CD4-positive, alpha-beta T cell treated with Interleukin-15 for 4 hours (primary cell): ENCODE measurements around the gene CCDC88B.
A peak's percentile ranks its signal among the peaks of the same experiment; 100 is the strongest.
"Not testable (repeated sequence)": the region's sequence is repeated elsewhere in the genome, so short reads cannot be mapped to it uniquely, and the experiment has no call there.

Experiments
- DNase-seq: peaks from one replicate; pipeline ENCODE4 v3.0.0-alpha.2; 2020; ENCODE audit warnings: low spot score

Gene CCDC88B

GRCh38 chr11:64304316-64305072 is 35.5 kb upstream of the CCDC88B start:
- DNase-seq = peak; percentile 92

GRCh38 chr11:64305075-64305690 is 34.8 kb upstream of the CCDC88B start, which contains the start of gene ESRRA:
ESRRA (plus strand) TSS chr11:64305524; CDS start chr11:64307180, 1,656 bp downstream.
- DNase-seq = peak; percentile 97

- peak; percentile 73 for DNase-seq
Observed at GRCh38 chr11:64305691-64306562, 34.1 kb upstream of the CCDC88B start.

- no peak for DNase-seq
Observed at GRCh38 chr11:64306563-64306875, 33.5 kb upstream of the CCDC88B start.

- no peak for DNase-seq
Observed at GRCh38 chr11:64306876-64307622, 33.0 kb upstream of the CCDC88B start.

- DNase-seq = not testable (repeated sequence)
Observed at GRCh38 chr11:64307795-64308194, 32.2 kb upstream of the CCDC88B start.

- DNase-seq = no peak
Observed at GRCh38 chr11:64312947-64313346, 27.1 kb upstream of the CCDC88B start.

GRCh38 chr11:64313491-64314145 is 26.4 kb upstream of the CCDC88B start:
- no peak for DNase-seq

GRCh38 chr11:64314146-64314804 is 25.7 kb upstream of the CCDC88B start:
- no peak for DNase-seq

- DNase-seq = no peak
Observed at GRCh38 chr11:64314805-64315561, 25.0 kb upstream of the CCDC88B start.

GRCh38 chr11:64315667-64316526 is 24.1 kb upstream of the CCDC88B start:
- not testable (repeated sequence) for DNase-seq

- DNase-seq = peak; percentile 30
Observed at GRCh38 chr11:64316672-64317324, 23.2 kb upstream of the CCDC88B start.

- DNase-seq = peak; percentile 98
Observed at GRCh38 chr11:64317325-64317960, 22.6 kb upstream of the CCDC88B start, which contains the start of gene TRMT112. TRMT112 (minus strand) TSS chr11:64317559; CDS start chr11:64317526, 33 bp downstream.

GRCh38 chr11:64317961-64318765 is 21.8 kb upstream of the CCDC88B start, which contains the start of gene PRDX5:
PRDX5 (plus strand) TSS chr11:64318121; CDS start chr11:64318216, 95 bp downstream.
- peak; percentile 97 for DNase-seq

GRCh38 chr11:64318766-64319761 is 20.9 kb upstream of the CCDC88B start:
- DNase-seq = no peak

GRCh38 chr11:64320556-64320955 is 19.4 kb upstream of the CCDC88B start:
- DNase-seq = no peak
